NCI-H345 treated with DMSO at 0.1 percent for 48 hours (cell line): ENCODE measurements around the gene FAM83G.
"Not testable (repeated sequence)": the region's sequence is repeated elsewhere in the genome, so short reads cannot be mapped to it uniquely, and the experiment has no call there.

Source experiments
- DNase-seq: peaks from one replicate; lab custom pipeline; 2025; ENCODE audit not compliant: unreplicated experiment; lab: John Stamatoyannopoulos, UW

FAM83G gene

GRCh38 chr17:18922596-18922995, 82.0 kb downstream of the FAM83G start:
- DNase-seq = not testable (repeated sequence)

- no peak for DNase-seq
Measured at GRCh38 chr17:18921912-18922451, 82.6 kb downstream of the FAM83G start.

- no peak for DNase-seq
Measured at GRCh38 chr17:18921485-18921884, 83.1 kb downstream of the FAM83G start.

DNA sequence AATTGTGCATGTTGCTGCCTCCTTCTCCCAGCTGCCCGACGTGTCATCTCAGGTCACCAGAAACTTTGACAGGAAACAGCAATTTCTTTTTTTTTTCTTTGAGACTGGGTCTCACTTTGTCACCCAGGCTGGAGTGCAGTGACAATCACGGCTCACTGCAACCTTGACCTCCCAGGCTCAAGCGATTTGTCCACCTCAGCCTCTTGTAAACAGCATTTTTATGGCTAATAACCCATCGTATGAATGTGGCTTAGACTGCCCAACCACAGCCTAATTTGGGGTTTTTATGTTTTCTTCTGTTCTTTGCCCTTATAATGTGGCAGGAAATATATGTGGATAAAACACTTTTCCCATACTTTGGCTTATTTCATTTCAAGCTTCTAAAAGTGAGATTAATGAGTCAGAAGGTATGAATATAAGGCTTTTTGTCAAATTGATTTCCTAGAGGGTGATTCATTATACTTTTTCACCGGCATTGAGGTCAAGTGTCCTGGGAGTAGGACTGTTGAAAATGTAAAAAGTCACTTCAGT, 83.6 kb downstream of the FAM83G start:
- DNase-seq = no peak

DNA sequence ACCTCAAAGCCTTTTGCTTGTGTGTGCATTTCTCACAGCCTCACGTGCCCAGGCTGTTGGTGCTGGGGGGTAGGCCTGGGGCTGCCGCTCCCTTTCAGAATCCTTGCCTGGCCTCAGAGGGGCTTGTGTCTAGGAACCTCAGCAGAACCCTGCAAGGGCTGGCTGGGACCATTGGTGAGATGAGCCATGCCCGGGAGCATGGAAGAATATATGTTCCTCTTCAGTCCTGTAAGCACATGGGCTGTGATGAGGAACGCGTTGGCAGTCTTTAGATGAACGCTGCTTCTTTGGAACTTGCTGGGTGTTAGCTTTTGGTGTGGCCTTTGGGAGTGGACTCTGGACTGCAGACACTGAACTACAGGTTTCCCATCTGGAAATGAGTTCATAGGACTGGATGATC, 84.6 kb downstream of the FAM83G start:
- no peak for DNase-seq
